ENCODE results near the gene TRAK2. TPM values are rescaled to one million over a fixed set of nuclear protein-coding genes. Genes with fewer than 3 reads are reported as not detected.
A peak's percentile ranks its signal among the peaks of the same experiment; 100 is the strongest.
"Not testable (repeated sequence)": the region's sequence is repeated elsewhere in the genome, so short reads cannot be mapped to it uniquely, and the experiment has no call there.

TRAK2 gene, protein sequence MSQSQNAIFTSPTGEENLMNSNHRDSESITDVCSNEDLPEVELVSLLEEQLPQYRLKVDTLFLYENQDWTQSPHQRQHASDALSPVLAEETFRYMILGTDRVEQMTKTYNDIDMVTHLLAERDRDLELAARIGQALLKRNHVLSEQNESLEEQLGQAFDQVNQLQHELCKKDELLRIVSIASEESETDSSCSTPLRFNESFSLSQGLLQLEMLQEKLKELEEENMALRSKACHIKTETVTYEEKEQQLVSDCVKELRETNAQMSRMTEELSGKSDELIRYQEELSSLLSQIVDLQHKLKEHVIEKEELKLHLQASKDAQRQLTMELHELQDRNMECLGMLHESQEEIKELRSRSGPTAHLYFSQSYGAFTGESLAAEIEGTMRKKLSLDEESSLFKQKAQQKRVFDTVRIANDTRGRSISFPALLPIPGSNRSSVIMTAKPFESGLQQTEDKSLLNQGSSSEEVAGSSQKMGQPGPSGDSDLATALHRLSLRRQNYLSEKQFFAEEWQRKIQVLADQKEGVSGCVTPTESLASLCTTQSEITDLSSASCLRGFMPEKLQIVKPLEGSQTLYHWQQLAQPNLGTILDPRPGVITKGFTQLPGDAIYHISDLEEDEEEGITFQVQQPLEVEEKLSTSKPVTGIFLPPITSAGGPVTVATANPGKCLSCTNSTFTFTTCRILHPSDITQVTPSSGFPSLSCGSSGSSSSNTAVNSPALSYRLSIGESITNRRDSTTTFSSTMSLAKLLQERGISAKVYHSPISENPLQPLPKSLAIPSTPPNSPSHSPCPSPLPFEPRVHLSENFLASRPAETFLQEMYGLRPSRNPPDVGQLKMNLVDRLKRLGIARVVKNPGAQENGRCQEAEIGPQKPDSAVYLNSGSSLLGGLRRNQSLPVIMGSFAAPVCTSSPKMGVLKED
- polyA plus RNA-seq (ENCODE audit: insufficient read depth in 1 of 5, insufficient read length in 5 of 5, low replicate concordance in 1 of 5) = 10 to 100 TPM; 36.4 to 57.7 (median 51.8) TPM
- long read RNA-seq, donor 1, full-length matches to known transcripts = 2 of 21 reads
- long read RNA-seq, donor 1, partial matches to known transcripts = 19 of 21 reads
- long read RNA-seq, donor 1, other reads (novel, unspliced or antisense) = 0 of 21 reads
- long read RNA-seq, donor 2, full-length matches to known transcripts = 3 of 3 reads
- long read RNA-seq, donor 2, partial matches to known transcripts = 0 of 3 reads
- long read RNA-seq, donor 2, other reads (novel, unspliced or antisense) = 0 of 3 reads
- long read RNA-seq, donor 3, full-length matches to known transcripts = 3 of 8 reads
- long read RNA-seq, donor 3, partial matches to known transcripts = 5 of 8 reads
- long read RNA-seq, donor 3, other reads (novel, unspliced or antisense) = 0 of 8 reads
- long read RNA-seq, donor 4 = 0 reads
- long read RNA-seq, donor 5, full-length matches to known transcripts = 2 of 20 reads
- long read RNA-seq, donor 5, partial matches to known transcripts = 18 of 20 reads
- long read RNA-seq, donor 5, other reads (novel, unspliced or antisense) = 0 of 20 reads
- long read RNA-seq, donor 6, full-length matches to known transcripts = 6 of 18 reads
- long read RNA-seq, donor 6, partial matches to known transcripts = 12 of 18 reads
- long read RNA-seq, donor 6, other reads (novel, unspliced or antisense) = 0 of 18 reads
- long read RNA-seq, donor 7, partial matches to known transcripts = 36 of 54 reads
- long read RNA-seq, donor 7, other reads (novel, unspliced or antisense) = 18 of 54 reads
- long read RNA-seq, donor 8, full-length matches to known transcripts = 4 of 4 reads
- long read RNA-seq, donor 8, partial matches to known transcripts = 0 of 4 reads
- long read RNA-seq, donor 8, other reads (novel, unspliced or antisense) = 0 of 4 reads

DNA sequence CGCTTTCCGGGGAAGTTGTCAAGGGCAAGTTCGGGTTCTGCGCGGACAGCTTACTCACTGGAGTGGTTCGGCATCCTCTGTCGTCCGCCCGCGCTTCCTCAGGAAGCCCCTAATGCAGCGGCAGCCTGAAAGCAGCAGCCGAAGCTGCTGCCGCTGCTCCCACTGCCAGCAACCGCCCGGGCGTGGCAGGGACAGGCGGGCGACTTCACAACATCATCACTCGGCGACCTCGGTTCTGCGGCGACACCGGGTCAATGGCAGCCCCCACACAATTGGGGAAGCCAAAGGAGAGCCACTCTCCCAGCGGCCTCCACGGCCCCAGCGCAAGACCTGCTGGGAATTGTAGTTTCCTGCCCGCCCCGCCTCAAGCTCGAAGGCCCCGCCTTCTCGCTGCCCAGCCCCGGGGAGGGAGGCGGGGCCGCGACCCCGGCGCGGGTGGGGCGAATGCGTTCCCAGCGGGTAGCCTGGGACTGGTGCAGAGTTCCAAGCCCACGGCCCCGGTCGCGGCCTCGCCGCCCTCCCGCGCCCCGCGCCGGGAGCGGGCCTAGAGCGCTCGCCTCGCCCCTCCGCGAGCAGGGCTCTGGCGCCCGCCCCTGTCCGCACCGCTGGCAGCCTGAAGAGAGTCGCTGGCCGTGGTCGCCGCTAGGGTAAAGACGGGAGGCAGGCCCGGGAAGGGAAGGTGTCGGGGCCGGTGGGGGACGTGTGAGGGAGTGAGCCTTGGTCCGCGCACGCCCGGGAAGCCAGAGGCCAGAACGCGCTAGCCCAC, at the start of gene TRAK2, which contains the start of gene STRADB:
TSS of gene TRAK2 (minus strand) at position 167 of the 766 bp plus-strand sequence. CDS start 30,951 bp downstream, outside the sequence.
TSS of gene STRADB (plus strand) at position 449 of the 766 bp plus-strand sequence. CDS start 3,101 bp downstream, outside the sequence.
- peak; percentile 94 to 95 for DNase-seq

DNA sequence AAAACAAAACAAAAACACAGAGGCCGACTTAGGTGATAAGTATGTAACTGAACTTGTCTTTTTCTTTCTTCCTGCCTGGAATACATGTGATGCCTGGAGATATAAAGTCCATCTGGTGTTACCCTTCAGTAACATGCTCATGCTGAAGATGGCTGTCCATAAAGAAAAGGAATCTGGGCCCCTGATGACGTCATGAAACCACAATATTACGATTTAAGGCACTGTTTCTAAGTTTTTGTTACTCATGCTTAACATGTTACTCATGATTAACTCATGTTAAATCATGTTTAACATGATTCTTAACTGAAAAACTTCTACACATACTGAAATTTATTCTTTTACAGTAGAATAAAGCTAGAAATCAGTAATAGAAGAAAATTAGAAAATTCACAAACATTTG, 49.3 kb upstream of the TRAK2 start:
- DNase-seq = no peak

DNA sequence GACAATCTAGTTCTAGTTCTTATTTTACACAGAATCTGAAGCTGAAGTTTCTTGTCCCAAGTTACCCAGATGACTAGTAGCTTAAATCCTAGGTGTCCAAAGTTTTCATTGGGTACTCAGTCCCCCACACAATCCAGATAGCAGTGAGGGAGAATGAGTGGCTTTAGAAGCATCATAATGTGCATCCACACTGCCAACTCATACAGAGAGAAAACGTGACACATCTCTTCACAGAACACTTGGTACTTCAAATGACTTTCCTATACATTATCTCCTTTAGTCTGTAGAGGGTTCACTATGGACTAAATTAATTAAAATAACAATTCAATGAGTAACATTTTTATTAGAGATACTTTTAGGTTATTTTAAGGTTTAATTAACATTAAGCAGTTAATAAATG, 45.5 kb upstream of the TRAK2 start:
- DNase-seq = no peak

DNA sequence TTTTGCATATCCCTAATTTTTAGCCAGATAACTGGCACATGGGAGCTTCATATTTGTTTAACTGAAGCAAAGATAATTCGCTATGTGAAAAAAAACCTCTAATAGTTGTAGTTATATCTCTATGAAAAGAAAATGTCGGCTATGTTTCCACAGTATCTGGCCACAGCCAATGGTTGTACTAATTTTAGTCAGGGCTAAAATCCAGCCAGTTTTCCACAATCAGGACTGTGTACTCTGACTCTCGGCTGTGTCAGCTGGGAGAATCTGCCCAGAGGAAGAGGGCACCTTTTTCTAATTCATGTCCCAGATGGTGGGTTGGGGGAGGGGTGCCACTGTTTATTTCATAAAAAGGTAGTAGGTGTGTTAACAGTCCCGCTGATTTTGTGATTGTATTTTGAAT, 39.0 kb upstream of the TRAK2 start:
- DNase-seq = no peak

DNA sequence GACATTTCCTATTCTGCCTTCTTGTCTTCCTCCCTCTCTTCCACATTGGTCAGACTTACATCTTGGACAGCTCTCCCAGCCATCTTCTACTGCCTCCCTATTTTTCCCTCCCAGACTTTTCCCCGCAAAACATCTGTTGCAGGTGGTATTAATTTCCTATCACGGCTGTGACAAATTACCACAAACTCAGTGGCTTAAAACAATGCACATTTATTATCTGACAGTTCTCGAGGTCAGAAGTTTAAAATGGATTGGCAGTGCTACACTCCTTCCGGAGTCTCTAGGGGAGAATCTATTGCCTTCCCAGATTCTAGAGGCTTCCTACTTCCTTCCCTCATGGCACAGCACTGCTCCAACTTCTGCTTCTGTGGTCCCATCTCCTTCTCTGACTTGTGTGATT, 33.5 kb upstream of the TRAK2 start:
- no peak for DNase-seq

DNA sequence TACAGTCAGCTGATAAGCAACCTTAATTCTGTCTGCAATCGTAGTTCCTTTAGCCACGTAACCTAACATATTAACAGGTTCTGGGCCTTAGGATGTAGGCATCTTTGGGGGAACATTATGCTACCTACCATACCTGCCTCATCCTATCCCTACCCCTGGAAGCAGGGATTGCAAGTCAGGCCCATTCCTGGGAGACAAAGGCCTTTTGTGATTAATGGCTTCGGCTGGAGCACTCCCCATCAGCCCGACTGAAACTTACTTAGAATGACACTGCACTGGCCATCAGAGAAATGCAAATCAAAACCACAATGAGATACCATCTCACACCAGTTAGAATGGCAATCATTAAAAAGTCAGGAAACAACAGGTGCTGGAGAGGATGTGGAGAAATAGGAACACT, 32.5 kb upstream of the TRAK2 start:
- DNase-seq = not testable (repeated sequence)

DNA sequence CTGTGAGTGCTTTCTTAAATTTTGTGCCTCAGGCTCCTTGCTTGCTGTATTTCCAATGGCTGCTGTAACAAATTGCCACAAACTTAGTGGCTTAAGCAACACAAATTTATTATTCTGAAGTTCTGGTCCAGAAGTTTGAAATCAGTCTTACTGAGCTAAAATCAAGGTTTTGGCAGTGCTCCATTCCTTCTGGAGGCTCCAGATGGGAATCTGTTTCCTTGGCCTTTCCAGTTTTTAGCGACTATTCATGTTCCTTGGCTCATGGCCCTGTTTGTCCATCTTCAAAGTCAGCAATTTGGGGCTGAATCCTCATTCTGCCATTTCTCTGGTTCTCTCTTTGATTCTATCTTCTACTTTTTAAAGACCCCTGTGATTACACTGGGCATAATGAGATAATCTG, 32.1 kb upstream of the TRAK2 start:
- DNase-seq = no peak

DNA sequence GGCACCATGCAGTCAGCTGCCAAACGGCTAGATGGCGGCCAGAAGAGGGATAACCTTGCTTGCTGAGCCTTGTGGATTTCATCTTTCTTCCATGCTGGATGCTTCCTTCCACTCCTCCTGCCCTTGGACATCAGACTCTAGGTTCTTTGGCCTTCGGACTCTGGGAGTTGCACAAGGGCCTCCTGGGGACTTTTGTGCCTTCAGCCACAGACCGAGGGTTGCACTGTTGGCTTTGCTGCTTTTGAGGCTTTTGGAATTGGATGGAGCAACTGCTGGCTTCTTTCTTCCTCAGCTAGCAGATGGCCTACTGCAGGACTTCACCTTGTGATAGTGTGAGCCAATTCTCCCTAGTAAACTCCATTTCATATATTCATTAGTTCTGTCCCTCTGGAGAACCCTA, 31.3 kb upstream of the TRAK2 start:
- no peak for DNase-seq

DNA sequence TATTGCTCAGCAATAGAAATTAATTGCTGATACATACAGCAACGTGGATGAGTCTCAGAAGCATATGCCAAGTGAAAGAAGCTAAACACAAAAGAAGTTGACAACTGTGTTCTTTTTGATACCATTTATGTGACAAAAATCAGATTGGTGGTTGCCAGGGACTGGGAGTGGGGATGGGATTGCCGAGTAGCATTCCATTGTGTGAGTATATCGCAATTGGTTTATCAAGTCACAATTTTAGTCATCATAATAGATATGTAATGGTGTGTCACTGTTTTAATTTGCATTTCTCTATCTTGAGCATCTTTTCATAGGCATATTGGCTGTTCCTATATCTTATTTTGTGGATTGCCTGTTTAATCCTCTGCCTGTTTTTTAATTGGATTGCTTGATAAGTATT, 21.2 kb upstream of the TRAK2 start:
- DNase-seq = no peak

DNA sequence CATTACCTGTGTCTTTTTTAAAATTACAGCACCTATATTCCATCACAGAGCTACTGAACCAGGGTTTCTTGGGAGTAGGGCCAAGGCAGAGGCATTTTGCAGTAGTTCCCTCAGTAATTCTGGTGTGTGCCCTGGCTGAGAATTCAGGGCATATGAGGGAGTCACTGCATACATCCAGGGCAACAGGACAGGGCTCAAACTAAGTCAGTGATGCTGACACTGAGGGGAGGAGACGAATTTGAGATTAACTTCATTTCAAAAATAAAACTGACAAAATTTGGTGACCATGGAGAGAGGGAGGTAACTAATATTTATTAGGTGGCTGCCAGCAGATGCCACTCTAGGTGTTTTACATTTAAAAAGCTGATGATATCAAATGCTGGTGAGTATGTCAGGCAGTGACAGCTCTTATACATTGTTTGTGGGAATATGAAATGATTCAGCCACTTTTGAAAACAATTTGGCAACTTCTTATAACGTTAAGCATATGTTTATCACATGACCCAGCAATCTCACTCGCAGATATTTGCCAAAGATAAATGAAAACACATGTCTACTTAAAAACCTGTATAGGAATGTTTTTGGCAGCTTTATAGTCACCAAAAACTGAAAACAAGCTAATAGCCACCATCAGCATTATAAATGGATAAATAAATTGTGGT, 20.6 kb upstream of the TRAK2 start:
- no peak for DNase-seq

DNA sequence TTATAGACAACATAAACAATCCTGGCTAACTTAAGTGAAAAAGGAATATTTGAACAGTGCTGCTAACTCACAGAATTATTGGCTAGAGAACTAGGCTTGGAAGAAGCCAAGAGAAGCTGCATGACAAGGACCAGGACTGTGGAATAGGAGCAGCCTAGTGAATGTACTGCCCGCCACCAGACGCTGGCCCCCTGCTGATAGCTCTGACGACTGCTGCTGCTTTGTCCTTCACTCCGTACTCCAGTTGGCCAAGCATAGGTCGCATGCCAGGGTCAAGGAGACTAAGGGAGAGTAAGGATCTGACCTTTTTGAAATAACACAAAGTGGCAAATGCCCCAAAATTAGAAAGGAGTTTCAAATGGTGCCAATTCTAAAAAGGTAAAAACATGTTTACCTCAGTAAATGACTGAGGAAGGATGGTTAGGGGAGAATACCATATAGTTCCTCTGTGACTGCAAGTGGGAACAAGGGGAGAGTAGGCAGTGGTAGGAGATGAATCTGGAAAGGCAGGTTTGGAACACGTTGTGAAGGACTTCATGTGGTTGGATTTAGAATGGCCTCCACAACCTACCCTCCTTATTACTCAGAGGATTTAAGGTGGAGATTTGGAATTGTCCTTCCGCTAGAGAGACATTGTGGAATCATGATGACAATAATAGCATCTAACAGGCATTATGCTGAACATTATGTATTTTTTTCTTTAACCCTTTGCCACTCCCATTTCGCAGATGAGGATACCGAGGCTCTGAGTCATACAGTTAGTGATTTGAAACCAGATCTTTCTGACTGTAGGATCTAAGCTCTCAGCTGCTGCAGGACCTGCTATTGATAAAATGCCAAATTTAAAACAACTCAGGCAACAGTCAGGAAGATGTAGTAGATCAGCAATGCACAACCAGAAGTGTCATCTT, 19.8 kb upstream of the TRAK2 start:
- DNase-seq = no peak

DNA sequence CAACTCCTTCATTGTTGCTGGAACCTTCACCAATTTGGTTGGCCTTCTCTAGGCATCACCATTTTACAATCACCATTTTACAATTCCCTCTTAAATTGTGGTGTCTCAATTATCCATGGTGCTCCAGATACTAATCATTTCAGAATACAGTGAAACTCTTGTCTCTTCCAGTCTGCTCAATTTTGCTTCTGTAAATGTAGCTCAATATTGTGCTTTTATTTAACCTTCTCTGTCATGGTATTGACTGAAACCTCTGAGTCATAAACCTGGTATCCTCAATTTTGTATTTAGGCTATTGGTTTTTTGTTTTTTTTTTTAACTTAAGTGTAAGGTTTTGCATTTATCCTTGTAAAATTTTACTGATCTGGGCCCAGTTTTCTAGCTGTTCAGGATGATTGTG, 16.4 kb upstream of the TRAK2 start:
- DNase-seq = no peak

DNA sequence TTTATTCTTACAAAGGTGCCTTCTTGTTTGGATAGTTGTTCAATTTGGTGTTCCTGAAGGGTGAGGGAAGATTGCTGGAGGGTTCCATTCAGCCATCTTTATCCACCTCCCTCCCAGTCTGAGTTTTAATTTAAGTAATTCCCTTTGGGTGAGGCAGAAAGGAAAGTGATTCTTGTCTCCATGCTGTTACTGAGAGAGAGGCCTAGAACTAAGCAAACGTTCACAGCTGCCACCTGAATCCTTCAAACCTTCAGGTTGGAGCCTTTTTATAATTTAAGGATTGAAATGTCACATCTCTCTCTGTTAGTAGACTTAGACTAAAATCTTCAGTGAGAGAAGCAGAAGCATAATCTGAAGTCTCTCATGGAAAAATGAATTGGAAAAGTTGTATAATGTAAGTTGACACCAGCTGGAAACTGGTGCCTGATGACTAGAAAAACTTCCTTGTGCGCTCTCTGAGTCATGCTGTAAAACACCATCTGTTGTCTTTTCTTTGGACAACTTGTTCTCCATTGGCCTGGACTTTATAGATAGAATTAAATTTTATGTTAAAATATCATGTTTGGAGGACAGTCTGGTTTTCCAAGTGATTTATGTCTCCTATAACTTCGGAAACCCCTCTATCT, 14.9 kb upstream of the TRAK2 start:
- DNase-seq = no peak

DNA sequence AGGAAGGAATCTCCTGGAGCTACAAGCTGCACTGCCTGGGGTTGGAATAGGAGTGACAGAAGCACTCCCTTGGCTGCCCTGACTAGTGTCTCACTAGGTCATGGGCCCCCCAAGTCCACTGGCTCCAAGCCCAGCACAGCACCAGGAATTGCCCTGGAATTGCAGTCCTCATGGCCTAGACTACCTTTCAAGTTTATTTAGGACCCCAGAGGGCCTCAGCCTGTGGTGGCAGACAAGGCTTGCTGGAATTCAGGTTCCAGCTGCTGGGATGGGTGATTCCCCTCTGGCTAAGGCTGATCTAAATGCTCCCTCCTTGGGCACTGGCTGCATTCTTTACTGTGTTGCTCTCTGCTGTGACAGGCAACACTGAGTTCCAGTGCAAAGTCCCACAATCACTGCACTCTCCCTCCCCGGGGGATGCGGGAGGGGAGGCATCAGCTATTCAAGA, 14.3 kb upstream of the TRAK2 start:
- DNase-seq = no peak

DNA sequence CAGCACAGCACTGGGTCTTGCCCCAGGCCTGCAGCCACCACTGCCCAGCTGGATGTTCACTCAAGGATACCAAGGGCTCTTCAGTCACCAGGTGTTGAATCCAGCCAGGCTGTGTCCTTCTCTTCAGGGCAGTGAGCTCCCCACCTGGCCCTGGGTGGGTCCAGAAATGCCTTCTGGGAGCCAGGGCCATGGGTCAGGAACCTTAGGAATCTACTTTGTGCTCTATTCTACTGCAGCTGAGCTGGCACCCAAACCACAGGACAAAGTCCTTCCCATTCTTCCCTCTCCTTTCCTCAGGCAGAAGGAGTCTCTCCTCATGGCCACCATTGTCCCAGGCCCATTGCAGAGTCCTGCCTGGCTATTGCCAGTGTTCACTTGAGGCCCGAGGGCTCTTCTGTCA, 13.3 kb upstream of the TRAK2 start:
- no peak for DNase-seq

DNA sequence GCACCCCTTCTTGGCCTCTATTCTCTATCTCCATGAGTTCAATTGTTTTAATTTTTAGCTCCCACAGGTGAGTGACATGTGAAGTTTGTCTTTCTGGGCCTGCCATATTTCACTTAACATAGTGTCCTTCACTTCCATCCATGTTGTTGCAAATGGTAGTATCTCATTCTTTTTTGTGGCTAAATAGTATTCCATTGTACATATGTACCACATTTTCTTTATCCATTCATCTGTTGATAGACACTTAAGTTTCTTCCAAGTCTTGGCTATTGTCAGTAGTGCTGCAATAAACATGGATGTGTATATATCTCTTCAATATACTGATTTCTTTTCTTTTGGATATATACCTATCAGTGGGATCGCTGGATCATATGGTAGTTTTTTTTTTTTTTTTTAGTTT, 9.3 kb upstream of the TRAK2 start:
- no peak for DNase-seq

DNA sequence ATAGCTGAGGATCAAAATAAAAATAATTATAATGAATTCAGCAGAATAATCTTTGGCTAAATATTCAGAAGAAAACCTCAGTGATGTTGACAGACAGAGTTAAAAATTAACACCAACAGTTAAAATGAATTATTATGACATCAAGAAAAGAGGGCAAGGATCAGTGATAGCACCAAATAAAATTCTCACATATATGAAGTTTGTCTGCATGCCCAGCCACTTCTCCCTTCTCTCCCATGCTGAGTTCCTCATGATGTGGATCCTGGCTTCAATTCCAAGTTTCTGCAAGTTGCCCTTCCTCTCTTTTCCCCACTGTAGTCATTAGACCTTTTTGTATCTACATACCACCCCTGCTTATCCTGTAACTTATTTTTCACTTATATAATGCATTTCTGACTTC, 7.1 kb upstream of the TRAK2 start:
- DNase-seq = no peak
